H1 (cell line): Measurements from ENCODE around the gene SLC7A11. TPM values are rescaled to one million over a fixed set of nuclear protein-coding genes. Genes with fewer than 3 reads are reported as not detected.

Experiments
- CEBPB ChIP-seq: IDR thresholded peaks from 2 replicates; pipeline ENCODE4 v1.6.1; 2012; ENCODE audit warnings: low read depth, low read length
- JUN ChIP-seq: IDR thresholded peaks from 2 replicates; pipeline ENCODE4 v1.6.1; 2011; ENCODE audit warnings: low read depth, mild to moderate bottlenecking, improper control_type of control experiment, low read length
- KDM1A ChIP-seq: fragments of 200-600, 300-600 bp; sonication (generic); IDR thresholded peaks from 2 replicates; pipeline ENCODE4 v1.7.1; 2016; ENCODE audit warnings: mild to moderate bottlenecking, low read length, borderline replicate concordance
- KDM5A ChIP-seq: fragments of 200-600 bp; IDR thresholded peaks from 2 replicates; pipeline ENCODE4 v1.7.1; 2012; ENCODE audit warnings: mild to moderate bottlenecking, low read length, inconsistent platforms, mixed read lengths
- PHF8 ChIP-seq: fragments of 200-600 bp; sonication (generic); conservative IDR thresholded peaks from 2 replicates; pipeline ENCODE4 v1.7.1; 2012; ENCODE audit warnings: low read depth, mild to moderate bottlenecking, inconsistent platforms, low read length, moderate library complexity
- SRF ChIP-seq: IDR thresholded peaks from 2 replicates; pipeline ENCODE4 v1.6.1; 2011; ENCODE audit warnings: mild to moderate bottlenecking, low read depth, low read length, moderate library complexity
- polyA plus RNA-seq, 7 experiments: library from polyadenylated mRNA; depleted of rRNA in 3 of 7; stranded (reverse) in 5 of 7; unstranded in 2 of 7; fragments of >200 nt in 5 of 7; fragments of 200-250 nt in 2 of 7; gene quantifications; 1 replicate in 5 of 7; 2 replicates in 1 of 7; 4 replicates in 1 of 7; pipeline versions ENCODE4 v1.2.1 to v1.2.3, GENCODE V29; 2011 to 2013; ENCODE audit warnings: missing spikeins in 2 of 7, mixed read lengths in 2 of 7
- total RNA-seq: library from RNA; stranded (reverse); fragmentation: NEBNext Ultra II Directional; extraction: Animal tissue kit (Norgen Biotek cat#: 25700); gene quantifications from 2 replicates; pipeline ENCODE4 v1.2.1, GENCODE V29; 2021

Gene SLC7A11
- total and polyA plus RNA-seq, 2 of the 8 experiments (the other 6 are each of a cell fraction or from before 2014, with no cell fraction given): 6.6 to 17.0 TPM

DNA sequence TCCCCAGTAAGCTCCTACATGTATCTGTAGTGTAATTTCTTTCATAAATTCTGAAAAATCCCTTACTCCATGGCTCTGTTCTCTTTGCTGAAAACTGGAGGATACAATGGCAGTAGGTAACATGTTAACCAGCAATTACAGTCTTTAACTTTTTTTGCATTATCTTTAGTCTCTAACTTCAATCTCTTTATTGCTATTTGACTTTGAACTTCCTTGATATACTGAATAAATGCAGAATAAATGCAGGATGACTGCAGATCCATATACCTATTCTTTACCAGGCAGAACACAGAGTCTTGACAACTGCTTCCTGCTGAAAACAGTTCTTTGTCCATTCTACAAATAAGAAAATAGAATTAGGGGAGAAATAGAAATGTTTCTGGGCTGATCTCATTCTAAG, 101.3 kb downstream of the SLC7A11 start (continued):
- TF ChIP-seq KDM5A (no peak), CEBPB (no peak), SRF (no peak), JUN (no peak), PHF8 (no peak), KDM1A (no peak)
